Heart right ventricle (tissue), 16 donors: Measurements from ENCODE around the gene DDB1. TPM values are rescaled to one million over a fixed set of nuclear protein-coding genes. Genes with fewer than 3 reads are reported as not detected.

Source experiments
- ATAC-seq, 8 donors: fragments of 200-7000 bp; cut with Tn5 transposase; one replicate each; pipeline ENCODE4 v1.9.1; 2020; ENCODE audit warnings: mild to moderate bottlenecking in 8 of 8, moderate library complexity in 8 of 8, moderate number of reproducible peaks in 1 of 8
- DNase-seq, 2 donors: peaks; one replicate each; pipeline ENCODE4 v3.0.0-alpha.2; 2020
- H3K27ac ChIP-seq, 10 donors: fragments of 200-600 bp; sonication (generic) in 2 of 10; one replicate each; pipeline versions ENCODE4 v1.5.0 to v1.8.0; 2020 to 2022; ENCODE audit warnings: mild to moderate bottlenecking in 3 of 10
- H3K27me3 ChIP-seq, 7 donors: fragments of 200-600 bp; one replicate each; pipeline ENCODE4 v1.8.0; 2021 to 2022; ENCODE audit warnings: mild to moderate bottlenecking in 2 of 7
- H3K36me3 ChIP-seq, 9 donors: fragments of 200-600 bp; sonication (generic) in 1 of 9; one replicate each; pipeline versions ENCODE4 v1.5.0 to v1.8.0; 2020 to 2022; ENCODE audit warnings: mild to moderate bottlenecking in 2 of 9
- H3K4me1 ChIP-seq, 9 donors: fragments of 200-600 bp; sonication (generic) in 1 of 9; one replicate each; pipeline versions ENCODE4 v1.5.0 to v1.8.0; 2020 to 2022; ENCODE audit warnings: mild to moderate bottlenecking in 4 of 9
- H3K4me3 ChIP-seq, 10 donors: fragments of 200-600 bp; sonication (generic) in 2 of 10; one replicate each; pipeline versions ENCODE4 v1.5.0 to v1.8.0; 2020 to 2022; ENCODE audit warnings: mild to moderate bottlenecking in 7 of 10, moderate library complexity in 2 of 10
- H3K9me3 ChIP-seq, 11 donors: fragments of 200-600 bp in 10 of 11; sonication (generic) in 2 of 11; one replicate each; pipeline versions ENCODE4 v1.5.0 to v1.8.0; 2013 to 2022; ENCODE audit warnings: mild to moderate bottlenecking in 2 of 11, control low read depth in 1 of 11, moderate library complexity in 1 of 11
- CTCF ChIP-seq, 9 donors: fragments of 200-600 bp; sonication (generic) in 2 of 9; IDR thresholded peaks; one replicate each; pipeline versions ENCODE4 v1.5.0 to v1.8.0; 2021 to 2022; ENCODE audit warnings: antibody characterized with exemption in 9 of 9, mild to moderate bottlenecking in 5 of 9, moderate library complexity in 1 of 9
- WGBS, 2 donors: extraction: QIAGEN DNeasy Blood & Tissue Kit; methylation state at CpG; one replicate each; pipeline ENCODE4 v1.1.7; 2013; ENCODE audit warnings: inconsistent platforms in 1 of 2; 5-methylcytosine and 5-hydroxymethylcytosine counted together
- intact Hi-C, 10 donors: fragments of 100-400 bp; cut with DNase I; formaldehyde crosslinking; loops; one replicate each; pipeline versions ENCODE4 v1.11.1 to v1.14.2; 2022
- polyA plus RNA-seq, 2 donors: library from polyadenylated mRNA; stranded (reverse); fragments of 200-250 nt; gene quantifications; one replicate each; pipeline ENCODE4 v1.2.3, GENCODE V29; 2013
- total RNA-seq, 10 donors: library from RNA; stranded (reverse); fragmentation: NEBNext Ultra II Directional in 3 of 10; extraction: Animal tissue kit (Norgen Biotek cat#: 25700) in 3 of 10; gene quantifications; one replicate each; pipeline versions ENCODE4 v1.2.1 to v1.2.4, GENCODE V29; 2021 to 2023
- donor health status: Arrhythmogenic right ventricular cardiomyopathy.
- donor health status: ischemic (EF 13 %, LVEDD 7.1; RV severe dilation, severe dysfunction).
- donor health status: healthy with polysubstance abuse.
- donor health status: DM: no; HTN: yes; CAD: no.
- donor health status: DM: no; HTN: no; CAD: no.
- donor health status: ischemic (EF 25% LVEDD 6.9; RV normal size, moderate dysfunction).
- donor health status: ischemic (EF 25% LVEDD 5.7; RV mildly dilated, moderate dysfunction).
- donor health status: healthy.
- donor health status: DM: yes; HTN: yes; CAD: no.
- donor health status: Ischemic cardiomyopathy.
- donor health status: ischemic (EF 35%, LVEDD 5.7; RV mildly dilated, moderate dysfunction).
- donor health status: nonischemic (EF 11% LVEDD 7.7; RV severe dilation, severe dysfunction).
- donor health status: DM: yes; HTN: yes; CAD: no.
- donor health status: PGD.
- donor health status: ischemic (EF 29% LVEDD 5.4; RV normal size, mild dysfunction).
- donor health status: nonischemic (EF 23%, LVEDD 6.1; RV moderate dilation, normal function).

DDB1 gene
- total and polyA plus RNA-seq, 12 donors = 59.0 to 147 (median 129) TPM

GRCh38 chr11:61297341-61297740, 35.6 kb downstream of the DDB1 start:
- peaks cover 7 to 50% (median 40%) of the 10 kb centered on the region in 9 donors for H3K4me1 ChIP-seq
- 43 to 70% methylated on average over 1 of the region's 1 CpG for WGBS, 2 donors
- H3K4me3 ChIP-seq = no peak overlapping the region
- DNase-seq (no peak), ATAC-seq (no peak)
- intact Hi-C loops = no loop called here
- H3K27me3 ChIP-seq = peaks cover 0 to 30% (median 0%) of the 10 kb centered on the region in 7 donors
- H3K36me3 ChIP-seq = peaks cover 0 to 46% (median 27%) of the 10 kb centered on the region in 9 donors
- peak overlapping the region in 4 of 10 donors; percentile 2 to 40 (median 39) for H3K27ac ChIP-seq
- TF ChIP-seq CTCF (IDR thresholded peaks at IDR 0.05) = no peak
- H3K9me3 ChIP-seq = no peaks in the 10 kb centered on the region

GRCh38 chr11:61295596-61295926, 37.3 kb downstream of the DDB1 start:
- H3K4me3 ChIP-seq = peak overlapping the region in 9 of 10 donors; percentile 54 to 85 (median 63)
- H3K27ac ChIP-seq = peak overlapping the region in 4 of 10 donors; percentile 53 to 64 (median 54)
- intact Hi-C loops = no loop called here
- peaks cover 0 to 30% (median 0%) of the 10 kb centered on the region in 7 donors for H3K27me3 ChIP-seq
- no peaks in the 10 kb centered on the region for H3K9me3 ChIP-seq
- peaks cover 7 to 50% (median 40%) of the 10 kb centered on the region in 9 donors for H3K4me1 ChIP-seq
- peak in 1 of 2 donors; percentile 24 for DNase-seq
- ATAC-seq = no peak
- TF ChIP-seq CTCF (IDR thresholded peaks at IDR 0.05) = no peak
- WGBS, 2 donors = 64 to 65% methylated on average over 12 of the region's 12 CpGs
- H3K36me3 ChIP-seq = peaks cover 0 to 28% (median 12%) of the 10 kb centered on the region in 9 donors

GRCh38 chr11:61294717-61295595, 37.9 kb downstream of the DDB1 start, which contains the start of gene VWCE:
VWCE (minus strand) TSS chr11:61295316; CDS start chr11:61295037, 279 bp downstream.
- peak within 1 kb of the TSS; percentile 54 to 85 (median 64) for H3K4me3 ChIP-seq
- peak within 1 kb of the TSS in 6 of 10 donors; percentile 19 to 64 (median 53) for H3K27ac ChIP-seq
- peaks cover 0 to 30% (median 0%) of the 10 kb centered on the region in 7 donors for H3K27me3 ChIP-seq
- peak; percentile 65 to 79 (median 70) for ATAC-seq
- TF ChIP-seq CTCF (IDR thresholded peaks at IDR 0.05) = peak in 4 of 9 donors; percentile 24 to 51 (median 42)
- intact Hi-C loops = no loop called here
- peaks cover 0 to 22% (median 8%) of the 10 kb centered on the region in 9 donors for H3K36me3 ChIP-seq
- 2% methylated on average over 90 to 97 of the region's 97 CpGs for WGBS, 2 donors
- H3K9me3 ChIP-seq = no peaks in the 10 kb centered on the region
- H3K4me1 ChIP-seq = peaks cover 7 to 50% (median 40%) of the 10 kb centered on the region in 9 donors
- peak; percentile 32 to 51 for DNase-seq

GRCh38 chr11:61293867-61294716, 38.8 kb downstream of the DDB1 start:
- DNase-seq = peak; percentile 26 to 42
- WGBS, 2 donors = 1% methylated on average over 60 of the region's 60 CpGs
- TF ChIP-seq CTCF (IDR thresholded peaks at IDR 0.05) = no peak
- intact Hi-C loops = no loop called here
- peaks cover 0 to 30% (median 0%) of the 10 kb centered on the region in 7 donors for H3K27me3 ChIP-seq
- H3K4me3 ChIP-seq = peak overlapping the region; percentile 54 to 85 (median 64)
- peak; percentile 46 to 80 (median 54) for ATAC-seq
- H3K36me3 ChIP-seq = peaks cover 0 to 13% (median 3%) of the 10 kb centered on the region in 9 donors
- H3K9me3 ChIP-seq = no peaks in the 10 kb centered on the region
- H3K27ac ChIP-seq = peak overlapping the region in 6 of 10 donors; percentile 19 to 64 (median 48)
- H3K4me1 ChIP-seq = peaks cover 7 to 50% (median 40%) of the 10 kb centered on the region in 9 donors
